ENCODE results near the gene METTL4. TPM values are rescaled to one million over a fixed set of nuclear protein-coding genes. Genes with fewer than 3 reads are reported as not detected.

Gene METTL4, protein sequence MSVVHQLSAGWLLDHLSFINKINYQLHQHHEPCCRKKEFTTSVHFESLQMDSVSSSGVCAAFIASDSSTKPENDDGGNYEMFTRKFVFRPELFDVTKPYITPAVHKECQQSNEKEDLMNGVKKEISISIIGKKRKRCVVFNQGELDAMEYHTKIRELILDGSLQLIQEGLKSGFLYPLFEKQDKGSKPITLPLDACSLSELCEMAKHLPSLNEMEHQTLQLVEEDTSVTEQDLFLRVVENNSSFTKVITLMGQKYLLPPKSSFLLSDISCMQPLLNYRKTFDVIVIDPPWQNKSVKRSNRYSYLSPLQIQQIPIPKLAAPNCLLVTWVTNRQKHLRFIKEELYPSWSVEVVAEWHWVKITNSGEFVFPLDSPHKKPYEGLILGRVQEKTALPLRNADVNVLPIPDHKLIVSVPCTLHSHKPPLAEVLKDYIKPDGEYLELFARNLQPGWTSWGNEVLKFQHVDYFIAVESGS
- total RNA-seq = 13.3 and 15.5 TPM in 2 replicates

DNA sequence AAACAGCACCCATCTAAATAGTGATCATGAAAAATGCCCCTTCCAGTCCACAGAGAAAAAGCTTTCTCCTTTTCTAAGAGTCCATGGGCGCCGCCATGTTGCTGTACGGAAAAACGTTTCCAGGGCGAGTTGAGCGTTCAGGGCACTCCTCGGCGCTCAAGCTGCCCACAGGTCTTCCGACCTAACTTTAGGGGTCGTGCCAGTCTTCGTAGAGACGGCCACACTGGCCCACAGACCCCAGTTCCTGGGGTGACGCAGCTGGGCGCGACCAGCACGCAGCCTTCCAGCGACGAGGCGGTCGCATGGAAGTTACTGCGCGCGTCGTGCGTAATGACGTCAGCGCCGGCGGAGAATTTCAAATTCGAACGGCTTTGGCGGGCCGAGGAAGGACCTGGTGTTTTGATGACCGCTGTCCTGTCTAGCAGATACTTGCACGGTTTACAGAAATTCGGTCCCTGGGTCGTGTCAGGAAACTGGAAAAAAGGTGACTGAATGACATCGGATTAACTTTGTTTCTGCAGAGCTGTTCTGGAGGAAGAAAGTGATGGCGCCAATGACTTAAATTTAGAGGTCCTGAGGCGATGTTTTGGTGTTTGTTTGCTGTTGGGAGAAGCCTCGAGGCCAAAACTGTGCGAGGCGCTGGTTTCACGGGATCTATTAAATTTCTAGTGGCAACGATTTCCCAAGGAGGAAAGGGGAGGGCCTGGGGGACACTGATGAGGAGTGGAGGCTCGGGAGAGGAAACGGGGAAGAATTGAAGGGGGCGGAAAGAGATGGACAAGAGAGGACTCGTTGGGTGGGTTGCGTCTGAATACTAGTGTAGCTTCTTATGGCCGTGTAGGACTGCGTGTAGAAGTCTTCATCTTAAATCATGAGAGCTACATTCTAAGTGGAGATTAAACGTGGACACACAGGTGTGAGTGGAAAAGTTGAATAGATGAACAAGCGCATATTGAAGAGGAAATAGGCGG, at the start of gene METTL4, which contains the start of gene NDC80:
Gene METTL4 (minus strand): TSS at position 306 of the 971 bp plus-strand sequence. CDS start 4,289 bp downstream, outside the sequence.
Gene NDC80 (plus strand): TSS at position 358 of the 971 bp plus-strand sequence. CDS start 1,429 bp downstream, outside the sequence.

Small RNA genes lying within 50 kb of the gene (small RNA-seq; reads per million reads assigned to genes)
- not detected for gene RF00019
- not detected for gene RF01233

Other genes with a start within 250 kb of the METTL4 start
- gene NDC80, start 52 bp upstream of the METTL4 start, total RNA-seq = 15.2 and 29.0 TPM in 2 replicates
- gene SMCHD1, start 84.2 kb upstream of the METTL4 start, total RNA-seq = 70.4 and 90.9 TPM in 2 replicates